ENCODE measurements around the gene CHPF. TPM values are rescaled to one million over a fixed set of nuclear protein-coding genes. Genes with fewer than 3 reads are reported as not detected.

CHPF gene
- total RNA-seq, 1 experiment from 2014 or later, result 26.4 TPM

- DNase-seq, result no peak
- no peaks in the 10 kb centered on the region for H3K9me3 Mint-ChIP-seq (ENCODE audit: unreplicated experiment)
- H3K27ac Mint-ChIP-seq (ENCODE audit: unreplicated experiment), result no peak overlapping the region
- ChIA-PET POLR2A (no interaction called here), CTCF (interaction anchor here (0.6 kb wide), 1 partner anchor 275 kb away, joined by 3 read pairs; no protein-coding TSS in a partner anchor)
- Histone ChIP-seq H3K4me1 (peaks cover 24% of the 10 kb centered on the region), H3K9me3 (no peaks in the 10 kb centered on the region), H3K27me3 (replicated peaks; ENCODE audit: control insufficient read depth, insufficient read depth, low read length) (no peaks in the 10 kb centered on the region; the same call in 1 of the 2 replicates), H3K4me3 (ENCODE audit: low read depth, low read length) (no peak overlapping the region), H3K36me3 (ENCODE audit: control insufficient read depth, insufficient read depth, low read length) (no peaks in the 10 kb centered on the region)
- no peak for TF ChIP-seq CTCF (IDR thresholded peaks at IDR 0.05; ENCODE audit: insufficient read depth in 1 of 2, low read depth in 1 of 2, low read length in 1 of 2, severe bottlenecking in 1 of 2, unreplicated experiment in 1 of 2)
- no TSS peak for BruUV-seq (replicated peaks)
- H3K27me3 Mint-ChIP-seq (ENCODE audit: insufficient read depth, unreplicated experiment), result no peaks in the 10 kb centered on the region
- H3K4me3 Mint-ChIP-seq (ENCODE audit: unreplicated experiment), result no peak overlapping the region
- H3K4me1 Mint-ChIP-seq (ENCODE audit: low read depth, unreplicated experiment), result peaks cover 15% of the 10 kb centered on the region
- peaks cover 13% of the 10 kb centered on the region for H3K36me3 Mint-ChIP-seq (ENCODE audit: insufficient read depth, unreplicated experiment)
- intact Hi-C loops (cut with micrococcal nuclease; ENCODE audit: unreplicated experiment), result no loop called here
Measured at GRCh38 chr2:219557791-219558785, 14.5 kb upstream of the CHPF start.

GRCh38 chr2:219557320-219557719 lies 13.7 kb upstream of the CHPF start:
- H3K27me3 ChIP-seq (replicated peaks; ENCODE audit: control insufficient read depth, insufficient read depth, low read length), result no peaks in the 10 kb centered on the region; the same call in 1 of the 2 replicates
- Mint-ChIP-seq H3K27me3 (ENCODE audit: insufficient read depth, unreplicated experiment) (no peaks in the 10 kb centered on the region), H3K4me3 (ENCODE audit: unreplicated experiment) (no peak overlapping the region), H3K27ac (ENCODE audit: unreplicated experiment) (no peak overlapping the region), H3K9me3 (ENCODE audit: unreplicated experiment) (no peaks in the 10 kb centered on the region), H3K4me1 (ENCODE audit: low read depth, unreplicated experiment) (peaks cover 15% of the 10 kb centered on the region), H3K36me3 (ENCODE audit: insufficient read depth, unreplicated experiment) (peaks cover 10% of the 10 kb centered on the region)
- DNase-seq, result no peak
- BruUV-seq (replicated peaks), result no TSS peak
- CTCF ChIA-PET, result no interaction called here
- POLR2A ChIA-PET, result no interaction called here
- intact Hi-C loops (cut with micrococcal nuclease; ENCODE audit: unreplicated experiment), result no loop called here
- H3K4me3 ChIP-seq (ENCODE audit: low read depth, low read length), result no peak overlapping the region
- H3K4me1 ChIP-seq, result peaks cover 22% of the 10 kb centered on the region
- no peaks in the 10 kb centered on the region for H3K36me3 ChIP-seq (ENCODE audit: control insufficient read depth, insufficient read depth, low read length)
- no peaks in the 10 kb centered on the region for H3K9me3 ChIP-seq
- TF ChIP-seq CTCF (IDR thresholded peaks at IDR 0.05; ENCODE audit: insufficient read depth in 1 of 2, low read depth in 1 of 2, low read length in 1 of 2, severe bottlenecking in 1 of 2, unreplicated experiment in 1 of 2), result no peak

GRCh38 chr2:219556413-219556812 lies 12.8 kb upstream of the CHPF start:
- Mint-ChIP-seq H3K27ac (ENCODE audit: unreplicated experiment) (no peak overlapping the region), H3K27me3 (ENCODE audit: insufficient read depth, unreplicated experiment) (no peaks in the 10 kb centered on the region), H3K4me1 (ENCODE audit: low read depth, unreplicated experiment) (peaks cover 10% of the 10 kb centered on the region), H3K4me3 (ENCODE audit: unreplicated experiment) (no peak overlapping the region), H3K9me3 (ENCODE audit: unreplicated experiment) (no peaks in the 10 kb centered on the region), H3K36me3 (ENCODE audit: insufficient read depth, unreplicated experiment) (peaks cover 10% of the 10 kb centered on the region)
- no TSS peak for BruUV-seq (replicated peaks)
- TF ChIP-seq CTCF (IDR thresholded peaks at IDR 0.05; ENCODE audit: insufficient read depth in 1 of 2, low read depth in 1 of 2, low read length in 1 of 2, severe bottlenecking in 1 of 2, unreplicated experiment in 1 of 2), result no peak
- ChIA-PET POLR2A (no interaction called here), CTCF (no interaction called here)
- Histone ChIP-seq H3K4me3 (ENCODE audit: low read depth, low read length) (no peak overlapping the region), H3K4me1 (peaks cover 13% of the 10 kb centered on the region), H3K27me3 (replicated peaks; ENCODE audit: control insufficient read depth, insufficient read depth, low read length) (no peaks in the 10 kb centered on the region; the same call in 1 of the 2 replicates), H3K36me3 (ENCODE audit: control insufficient read depth, insufficient read depth, low read length) (no peaks in the 10 kb centered on the region), H3K9me3 (no peaks in the 10 kb centered on the region)
- intact Hi-C loops (cut with micrococcal nuclease; ENCODE audit: unreplicated experiment), result no loop called here
- no peak for DNase-seq

Data from Caco-2 (cell line).